Effector CD8-positive, alpha-beta T cell (primary cell): ENCODE data around the gene GRID2IP.

Experiments used
- DNase-seq: peaks from one replicate; lab custom pipeline; 2025; lab: John Stamatoyannopoulos, UW

Gene GRID2IP

GRCh38 chr7:6562106-6562505, 10.8 kb upstream of the GRID2IP start:
- DNase-seq, result no peak

- no peak for DNase-seq
Observed at GRCh38 chr7:6559896-6560295, 8.6 kb upstream of the GRID2IP start.

GRCh38 chr7:6558837-6559236, 7.6 kb upstream of the GRID2IP start:
- DNase-seq, result no peak

- no peak for DNase-seq
Observed at GRCh38 chr7:6556196-6556595, 4.9 kb upstream of the GRID2IP start.

- no peak for DNase-seq
Observed at GRCh38 chr7:6554848-6555247, 3.6 kb upstream of the GRID2IP start.

- DNase-seq, result no peak
Observed at GRCh38 chr7:6553448-6554044, 2.3 kb upstream of the GRID2IP start.

- no peak for DNase-seq
Observed at GRCh38 chr7:6547400-6547799, 3.9 kb downstream of the GRID2IP start.

GRCh38 chr7:6546498-6547251, 4.6 kb downstream of the GRID2IP start:
- no peak for DNase-seq

GRCh38 chr7:6545398-6546126, 5.7 kb downstream of the GRID2IP start:
- DNase-seq, result no peak

GRCh38 chr7:6542368-6542767, 8.9 kb downstream of the GRID2IP start:
- no peak for DNase-seq

- no peak for DNase-seq
Observed at GRCh38 chr7:6536262-6537260, 14.7 kb downstream of the GRID2IP start.

- DNase-seq, result no peak
Observed at GRCh38 chr7:6533893-6534495, 17.3 kb downstream of the GRID2IP start.

GRCh38 chr7:6532516-6532915, 18.7 kb downstream of the GRID2IP start:
- DNase-seq, result no peak

GRCh38 chr7:6531492-6532279, 19.6 kb downstream of the GRID2IP start:
- DNase-seq, result no peak

GRCh38 chr7:6530626-6531491, 20.4 kb downstream of the GRID2IP start:
- peak; percentile 73 for DNase-seq

GRCh38 chr7:6529643-6530042, 21.6 kb downstream of the GRID2IP start:
- DNase-seq, result no peak

GRCh38 chr7:6528401-6529130, 22.7 kb downstream of the GRID2IP start:
- DNase-seq, result no peak

- no peak for DNase-seq
Observed at GRCh38 chr7:6526997-6527378, 24.3 kb downstream of the GRID2IP start.
